Measurements from ENCODE around the gene SMC5. TPM values are rescaled to one million over a fixed set of nuclear protein-coding genes. Genes with fewer than 3 reads are reported as not detected.
A peak's percentile ranks its signal among the peaks of the same experiment; 100 is the strongest.

Gene SMC5
- polyA plus RNA-seq, 1 of the 3 experiments (the other 2 are of a cell fraction) = 5.3 TPM

DNA sequence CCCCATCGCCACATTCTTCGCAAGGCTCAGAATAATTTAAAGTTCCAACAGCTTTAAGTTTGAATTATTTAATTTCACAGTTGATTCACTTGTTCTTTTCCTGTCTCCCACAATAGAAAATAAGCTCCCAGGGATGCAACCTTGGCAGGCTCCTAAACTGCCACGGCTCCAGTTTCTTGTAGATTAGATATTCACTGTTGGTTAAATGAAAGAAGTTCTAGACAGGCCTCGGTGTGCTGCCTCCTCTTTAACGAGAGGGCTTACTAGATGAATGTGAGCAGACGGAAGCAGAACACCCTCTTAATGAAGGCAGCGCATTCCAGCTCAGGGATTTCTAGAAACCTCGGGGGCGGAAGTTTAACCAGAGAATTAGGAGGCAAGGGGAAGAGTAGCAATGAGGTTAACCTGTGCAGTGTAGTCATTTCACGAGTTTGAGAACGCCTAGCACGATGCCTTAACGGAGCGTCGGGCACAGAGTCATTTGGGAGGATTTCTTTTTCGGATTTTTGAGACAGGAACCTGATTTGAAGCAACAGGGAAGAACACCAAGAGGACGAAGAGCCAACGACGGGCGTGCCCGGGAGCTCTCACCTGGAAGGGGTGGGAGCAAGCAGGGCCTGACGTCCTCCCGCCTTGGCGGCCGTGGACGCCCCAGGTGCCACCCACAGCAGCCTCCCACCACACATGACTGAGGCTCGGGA is 637 bp upstream of the SMC5 start:
- CTCF ChIA-PET = interaction anchor here (1.1 to 1.4 kb wide), 4 partner anchors 9 to 147 kb away, joined by 3 to 5 read pairs (median 4); no protein-coding TSS in a partner anchor
- peak; percentile 30 for DNase-seq
- peak overlapping the region; percentile 92 for H3K4me2 ChIP-seq
- peaks cover 31% of the 10 kb centered on the region for H4K20me1 ChIP-seq (ENCODE audit: insufficient read depth)
- peak overlapping the region; percentile 93 to 95 for H3K27ac ChIP-seq (ENCODE audit: low read depth in 2 of 2, low read length in 1 of 2)
- no peak for TF ChIP-seq SIN3A (IDR thresholded peaks at IDR 0.05; ENCODE audit: borderline replicate concordance, low read depth, low read length)
- no peak for TF ChIP-seq EP300 (IDR thresholded peaks at IDR 0.05; ENCODE audit: borderline replicate concordance in 1 of 2, low read depth in 1 of 2, low read length in 1 of 2)
- no peak for TF ChIP-seq SMC3 (IDR thresholded peaks at IDR 0.05; ENCODE audit: low read depth, low read length)
- no peak for TF ChIP-seq ELF1 (IDR thresholded peaks at IDR 0.05)
- TF ChIP-seq FOXJ3 (CRISPR knock-in tag; IDR thresholded peaks at IDR 0.05) = no peak
- no peak for TF ChIP-seq NFIC (IDR thresholded peaks at IDR 0.05; ENCODE audit: borderline replicate concordance)
- no peak for TF ChIP-seq RXRA (IDR thresholded peaks at IDR 0.05; ENCODE audit: borderline replicate concordance, low read depth)
- TF ChIP-seq, protein P1, sequence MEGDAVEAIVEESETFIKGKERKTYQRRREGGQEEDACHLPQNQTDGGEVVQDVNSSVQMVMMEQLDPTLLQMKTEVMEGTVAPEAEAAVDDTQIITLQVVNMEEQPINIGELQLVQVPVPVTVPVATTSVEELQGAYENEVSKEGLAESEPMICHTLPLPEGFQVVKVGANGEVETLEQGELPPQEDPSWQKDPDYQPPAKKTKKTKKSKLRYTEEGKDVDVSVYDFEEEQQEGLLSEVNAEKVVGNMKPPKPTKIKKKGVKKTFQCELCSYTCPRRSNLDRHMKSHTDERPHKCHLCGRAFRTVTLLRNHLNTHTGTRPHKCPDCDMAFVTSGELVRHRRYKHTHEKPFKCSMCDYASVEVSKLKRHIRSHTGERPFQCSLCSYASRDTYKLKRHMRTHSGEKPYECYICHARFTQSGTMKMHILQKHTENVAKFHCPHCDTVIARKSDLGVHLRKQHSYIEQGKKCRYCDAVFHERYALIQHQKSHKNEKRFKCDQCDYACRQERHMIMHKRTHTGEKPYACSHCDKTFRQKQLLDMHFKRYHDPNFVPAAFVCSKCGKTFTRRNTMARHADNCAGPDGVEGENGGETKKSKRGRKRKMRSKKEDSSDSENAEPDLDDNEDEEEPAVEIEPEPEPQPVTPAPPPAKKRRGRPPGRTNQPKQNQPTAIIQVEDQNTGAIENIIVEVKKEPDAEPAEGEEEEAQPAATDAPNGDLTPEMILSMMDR (IDR thresholded peaks at IDR 0.05) = no peak
- no peak for TF ChIP-seq NRF1 (IDR thresholded peaks at IDR 0.05; ENCODE audit: low read depth, low read length)
- no peak for TF ChIP-seq POLR2AphosphoS5 (IDR thresholded peaks at IDR 0.05; ENCODE audit: low read depth, low read length)
- no peak for TF ChIP-seq MEF2A (IDR thresholded peaks at IDR 0.05; ENCODE audit: borderline replicate concordance, low read depth)
- TF ChIP-seq, protein P2, sequence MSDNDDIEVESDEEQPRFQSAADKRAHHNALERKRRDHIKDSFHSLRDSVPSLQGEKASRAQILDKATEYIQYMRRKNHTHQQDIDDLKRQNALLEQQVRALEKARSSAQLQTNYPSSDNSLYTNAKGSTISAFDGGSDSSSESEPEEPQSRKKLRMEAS (IDR thresholded peaks at IDR 0.05; ENCODE audit: low read depth) = no peak
- peaks cover 18 to 32% of the 10 kb centered on the region in 2 experiments for H3K36me3 ChIP-seq (replicated peaks in 1 of 2; ENCODE audit: control insufficient read depth in 1 of 2, insufficient read depth in 2 of 2, low read length in 1 of 2)
- H3K9ac ChIP-seq = peak overlapping the region; percentile 95
- H2AFZ ChIP-seq (ENCODE audit: low read depth) = peak overlapping the region; percentile 87
- 27% methylated on average over 26 of the region's 27 CpGs for WGBS (ENCODE audit: low lambda C conversion rate)
- H3K4me1 ChIP-seq (ENCODE audit: control insufficient read depth in 1 of 2, insufficient read depth in 2 of 2, low read depth in 1 of 2, low read length in 1 of 2) = peaks cover 18 to 27% of the 10 kb centered on the region in 2 experiments
- peaks cover 8% of the 10 kb centered on the region for H3F3A ChIP-seq (replicated peaks; ENCODE audit: insufficient read depth)
- no peaks in the 10 kb centered on the region for H3K9me3 ChIP-seq
- H3K4me3 ChIP-seq (ENCODE audit: low read depth in 2 of 2, low read length in 1 of 2) = peak overlapping the region; percentile 88 to 97
- no peaks in the 10 kb centered on the region for H3K9me2 ChIP-seq
- peaks cover 63% of the 10 kb centered on the region for H3K79me2 ChIP-seq (ENCODE audit: insufficient read depth)
- H3K27me3 ChIP-seq (ENCODE audit: insufficient read depth) = no peaks in the 10 kb centered on the region
- POLR2A ChIA-PET = interaction anchor here (0.5 to 0.7 kb wide), 2 partner anchors 161 to 441 kb away, joined by 3 to 4 read pairs; no protein-coding TSS in a partner anchor

DNA sequence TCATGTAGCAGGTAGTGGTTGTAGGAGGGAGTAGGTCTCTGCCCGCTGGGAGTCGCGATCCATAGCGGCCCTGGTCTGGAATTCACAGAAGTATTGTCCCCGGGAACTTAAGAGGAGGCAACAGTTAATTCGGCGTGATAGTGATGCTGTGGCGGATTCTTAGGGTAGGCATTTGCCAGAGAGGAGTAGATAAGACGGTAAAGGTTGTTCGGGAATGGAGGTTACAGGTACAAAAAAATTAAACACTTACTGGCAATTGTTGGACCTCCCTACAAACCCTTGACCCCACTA is 679 bp downstream of the SMC5 start:
- H3K27ac ChIP-seq (ENCODE audit: low read depth in 2 of 2, low read length in 1 of 2) = peak overlapping the region; percentile 93 to 95
- DNase-seq = no peak
- WGBS (ENCODE audit: low lambda C conversion rate) = 0% methylated on average over 10 of the region's 10 CpGs
- ChIA-PET POLR2A (no interaction called here), CTCF (no interaction called here)
- H3K9me2 ChIP-seq = no peaks in the 10 kb centered on the region
- H2AFZ ChIP-seq (ENCODE audit: low read depth) = no peak overlapping the region
- H3K79me2 ChIP-seq (ENCODE audit: insufficient read depth) = peaks cover 77% of the 10 kb centered on the region
- H3K4me1 ChIP-seq (ENCODE audit: control insufficient read depth in 1 of 2, insufficient read depth in 2 of 2, low read depth in 1 of 2, low read length in 1 of 2) = peaks cover 18 to 28% of the 10 kb centered on the region in 2 experiments
- H3K4me2 ChIP-seq = peak overlapping the region; percentile 92
- H3K27me3 ChIP-seq (ENCODE audit: insufficient read depth) = no peaks in the 10 kb centered on the region
- peaks cover 27 to 45% of the 10 kb centered on the region in 2 experiments for H3K36me3 ChIP-seq (replicated peaks in 1 of 2; ENCODE audit: control insufficient read depth in 1 of 2, insufficient read depth in 2 of 2, low read length in 1 of 2)
- peak overlapping the region; percentile 95 for H3K9ac ChIP-seq
- H3F3A ChIP-seq (replicated peaks; ENCODE audit: insufficient read depth) = peaks cover 13% of the 10 kb centered on the region
- peak overlapping the region; percentile 88 to 97 for H3K4me3 ChIP-seq (ENCODE audit: low read depth in 2 of 2, low read length in 1 of 2)
- no peaks in the 10 kb centered on the region for H3K9me3 ChIP-seq
- peaks cover 39% of the 10 kb centered on the region for H4K20me1 ChIP-seq (ENCODE audit: insufficient read depth)
- TF ChIP-seq TCF12 (IDR thresholded peaks at IDR 0.05) = no peak
- TF ChIP-seq JUND (IDR thresholded peaks at IDR 0.05) = no peak
- no peak for TF ChIP-seq RFX5 (IDR thresholded peaks at IDR 0.05; ENCODE audit: low read length)
- no peak for TF ChIP-seq TEAD4 (IDR thresholded peaks at IDR 0.05; ENCODE audit: borderline replicate concordance, insufficient read depth)
- TF ChIP-seq, protein P3, sequence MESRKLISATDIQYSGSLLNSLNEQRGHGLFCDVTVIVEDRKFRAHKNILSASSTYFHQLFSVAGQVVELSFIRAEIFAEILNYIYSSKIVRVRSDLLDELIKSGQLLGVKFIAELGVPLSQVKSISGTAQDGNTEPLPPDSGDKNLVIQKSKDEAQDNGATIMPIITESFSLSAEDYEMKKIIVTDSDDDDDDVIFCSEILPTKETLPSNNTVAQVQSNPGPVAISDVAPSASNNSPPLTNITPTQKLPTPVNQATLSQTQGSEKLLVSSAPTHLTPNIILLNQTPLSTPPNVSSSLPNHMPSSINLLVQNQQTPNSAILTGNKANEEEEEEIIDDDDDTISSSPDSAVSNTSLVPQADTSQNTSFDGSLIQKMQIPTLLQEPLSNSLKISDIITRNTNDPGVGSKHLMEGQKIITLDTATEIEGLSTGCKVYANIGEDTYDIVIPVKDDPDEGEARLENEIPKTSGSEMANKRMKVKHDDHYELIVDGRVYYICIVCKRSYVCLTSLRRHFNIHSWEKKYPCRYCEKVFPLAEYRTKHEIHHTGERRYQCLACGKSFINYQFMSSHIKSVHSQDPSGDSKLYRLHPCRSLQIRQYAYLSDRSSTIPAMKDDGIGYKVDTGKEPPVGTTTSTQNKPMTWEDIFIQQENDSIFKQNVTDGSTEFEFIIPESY (IDR thresholded peaks at IDR 0.05; ENCODE audit: borderline replicate concordance, low read depth) = no peak
- TF ChIP-seq TAF1 (IDR thresholded peaks at IDR 0.05; ENCODE audit: borderline replicate concordance, low read depth, low read length) = no peak
- TF ChIP-seq, protein P4, sequence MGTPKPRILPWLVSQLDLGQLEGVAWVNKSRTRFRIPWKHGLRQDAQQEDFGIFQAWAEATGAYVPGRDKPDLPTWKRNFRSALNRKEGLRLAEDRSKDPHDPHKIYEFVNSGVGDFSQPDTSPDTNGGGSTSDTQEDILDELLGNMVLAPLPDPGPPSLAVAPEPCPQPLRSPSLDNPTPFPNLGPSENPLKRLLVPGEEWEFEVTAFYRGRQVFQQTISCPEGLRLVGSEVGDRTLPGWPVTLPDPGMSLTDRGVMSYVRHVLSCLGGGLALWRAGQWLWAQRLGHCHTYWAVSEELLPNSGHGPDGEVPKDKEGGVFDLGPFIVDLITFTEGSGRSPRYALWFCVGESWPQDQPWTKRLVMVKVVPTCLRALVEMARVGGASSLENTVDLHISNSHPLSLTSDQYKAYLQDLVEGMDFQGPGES (IDR thresholded peaks at IDR 0.05; ENCODE audit: low read depth, low read length) = no peak
- TF ChIP-seq FOSL2 (IDR thresholded peaks at IDR 0.05; ENCODE audit: borderline replicate concordance, low read depth) = no peak
- no peak for TF ChIP-seq ELF1 (IDR thresholded peaks at IDR 0.05)
- no peak for TF ChIP-seq FOXM1 (IDR thresholded peaks at IDR 0.05; ENCODE audit: low read depth)
